22Rv1 (cell line): ENCODE measurements around the gene ERVK3-1.

ENCODE experiments used
- H3K27ac ChIP-seq: fragments of 450-650 bp; 2 replicates; pipeline ENCODE4 v1.5.1; 2017
- ZFX ChIP-seq: fragments of 450-650 bp; IDR thresholded peaks from 2 replicates; pipeline ENCODE4 v1.6.1; 2017; ENCODE audit warnings: antibody characterized with exemption, borderline replicate concordance
- TF ChIP-seq, protein P1 (sequence below): fragments of 450-650 bp; IDR thresholded peaks from 2 replicates; pipeline ENCODE4 v1.5.1; 2017; ENCODE audit warnings: mild to moderate bottlenecking

ERVK3-1 gene

DNA sequence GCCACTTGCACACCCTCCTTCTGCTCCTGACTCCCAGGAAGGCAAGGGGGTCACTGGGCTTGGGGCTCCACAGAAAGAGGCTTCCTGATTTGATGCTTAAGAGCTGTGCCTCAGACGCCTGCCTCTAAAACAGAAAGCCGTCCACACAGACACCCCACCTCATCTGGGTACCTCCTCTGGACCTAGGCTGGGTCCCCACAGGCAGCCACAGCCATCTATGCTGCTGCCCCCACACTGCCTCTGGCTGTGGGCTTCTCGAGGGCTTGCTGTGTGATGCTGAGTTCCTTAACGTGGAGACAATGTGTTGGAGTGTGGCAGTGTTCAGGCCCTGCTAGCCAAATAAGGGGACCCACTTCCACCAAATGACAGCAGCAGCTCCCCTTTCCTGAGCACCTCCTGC, 13.1 kb downstream of the ERVK3-1 start:
- TF ChIP-seq ZFX, result no peak
- TF ChIP-seq, protein P1, sequence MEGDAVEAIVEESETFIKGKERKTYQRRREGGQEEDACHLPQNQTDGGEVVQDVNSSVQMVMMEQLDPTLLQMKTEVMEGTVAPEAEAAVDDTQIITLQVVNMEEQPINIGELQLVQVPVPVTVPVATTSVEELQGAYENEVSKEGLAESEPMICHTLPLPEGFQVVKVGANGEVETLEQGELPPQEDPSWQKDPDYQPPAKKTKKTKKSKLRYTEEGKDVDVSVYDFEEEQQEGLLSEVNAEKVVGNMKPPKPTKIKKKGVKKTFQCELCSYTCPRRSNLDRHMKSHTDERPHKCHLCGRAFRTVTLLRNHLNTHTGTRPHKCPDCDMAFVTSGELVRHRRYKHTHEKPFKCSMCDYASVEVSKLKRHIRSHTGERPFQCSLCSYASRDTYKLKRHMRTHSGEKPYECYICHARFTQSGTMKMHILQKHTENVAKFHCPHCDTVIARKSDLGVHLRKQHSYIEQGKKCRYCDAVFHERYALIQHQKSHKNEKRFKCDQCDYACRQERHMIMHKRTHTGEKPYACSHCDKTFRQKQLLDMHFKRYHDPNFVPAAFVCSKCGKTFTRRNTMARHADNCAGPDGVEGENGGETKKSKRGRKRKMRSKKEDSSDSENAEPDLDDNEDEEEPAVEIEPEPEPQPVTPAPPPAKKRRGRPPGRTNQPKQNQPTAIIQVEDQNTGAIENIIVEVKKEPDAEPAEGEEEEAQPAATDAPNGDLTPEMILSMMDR, result no peak
- no peak overlapping the region for H3K27ac ChIP-seq

GRCh38 chr19:58319241-58319640, 14.1 kb downstream of the ERVK3-1 start:
- TF ChIP-seq, protein P1, result no peak
- TF ChIP-seq ZFX, result no peak
- no peak overlapping the region for H3K27ac ChIP-seq

DNA sequence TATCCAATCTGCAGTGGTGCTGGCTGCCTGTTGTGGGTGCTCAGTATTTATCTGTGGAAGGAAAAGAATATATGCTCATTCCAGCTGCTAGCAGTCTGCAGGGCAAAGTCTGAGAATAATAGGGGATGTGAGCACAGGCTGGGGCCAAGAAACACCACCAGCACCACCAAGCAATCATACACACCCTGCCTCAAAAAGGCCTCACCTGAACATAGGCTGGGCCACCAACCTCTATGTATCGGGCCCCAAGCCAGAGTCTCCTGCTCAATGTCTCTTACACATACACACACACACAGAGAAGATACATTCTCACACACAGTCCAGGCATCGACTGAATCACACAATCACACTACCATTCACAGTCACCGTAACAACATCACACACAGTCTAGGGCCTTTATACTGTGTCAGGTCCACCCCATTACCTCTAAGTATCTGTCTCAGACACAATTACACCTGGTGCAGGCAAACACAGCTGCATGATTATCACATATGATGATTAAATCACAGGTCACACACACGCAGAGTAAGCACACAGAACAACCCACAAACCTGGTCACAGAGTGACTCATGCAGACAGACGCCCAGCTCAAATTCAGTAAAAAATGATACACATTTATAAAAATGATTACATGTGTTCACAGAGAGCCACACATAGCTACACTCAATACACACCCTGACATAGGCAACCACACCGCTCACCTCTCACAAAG, 20.3 kb downstream of the ERVK3-1 start:
- H3K27ac ChIP-seq, result no peak overlapping the region; the same call in 1 of the 2 replicates
- no peak for TF ChIP-seq ZFX
- TF ChIP-seq, protein P1, result no peak

DNA sequence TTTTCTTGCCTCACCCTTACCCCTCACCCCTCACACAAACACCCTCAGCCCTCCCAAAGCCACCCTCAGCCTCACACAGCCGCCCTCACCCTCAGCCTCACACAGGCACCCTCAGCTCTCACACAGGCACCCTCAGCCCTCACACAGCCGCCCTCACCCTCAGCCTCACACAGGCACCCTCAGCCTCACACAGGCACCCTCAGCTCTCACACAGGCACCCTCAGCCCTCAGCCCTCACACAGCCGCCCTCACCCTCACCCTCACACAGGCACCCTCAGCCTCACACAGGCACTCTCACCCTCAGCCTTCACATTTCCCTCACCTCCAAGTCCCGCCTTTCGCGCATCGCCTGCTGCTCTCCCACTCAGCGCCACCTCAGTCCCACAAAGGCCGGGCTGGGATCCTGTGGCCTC, 21.3 kb downstream of the ERVK3-1 start:
- TF ChIP-seq, protein P1, result no peak
- no peak for TF ChIP-seq ZFX
- peak overlapping the region; percentile 82 for H3K27ac ChIP-seq

- TF ChIP-seq, protein P1, result no peak
- TF ChIP-seq ZFX, result no peak
- H3K27ac ChIP-seq, result peak within 1 kb of the TSS; percentile 82
Measured at GRCh38 chr19:58326914-58327726, 21.9 kb downstream of the ERVK3-1 start, which contains the start of gene ZSCAN22. TSS of gene ZSCAN22 (plus strand) at chr19:58326994. CDS start at chr19:58334803, 7,809 bp downstream.

DNA sequence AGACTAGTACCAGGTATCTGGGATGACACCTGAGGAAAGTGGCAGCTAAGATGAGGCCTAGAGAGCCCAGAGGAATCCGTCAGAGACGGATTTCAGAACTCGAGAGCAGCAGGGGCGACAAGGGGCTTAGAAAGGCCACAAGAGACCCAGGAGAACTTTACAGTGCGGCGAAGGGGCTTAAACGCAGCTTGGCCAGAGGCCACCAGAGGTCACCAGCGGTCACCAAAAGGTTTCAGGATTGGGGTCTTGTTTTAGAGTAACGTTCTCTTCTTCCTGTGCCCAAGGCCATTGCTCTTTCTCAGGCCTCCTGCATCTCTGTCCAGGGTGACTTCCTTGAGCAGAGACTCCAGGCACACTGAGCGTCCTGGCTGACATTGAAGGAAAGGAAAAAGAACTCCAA, 23.8 kb downstream of the ERVK3-1 start:
- TF ChIP-seq, protein P1, result peak; percentile 40
- no peak for TF ChIP-seq ZFX
- H3K27ac ChIP-seq, result no peak overlapping the region

DNA sequence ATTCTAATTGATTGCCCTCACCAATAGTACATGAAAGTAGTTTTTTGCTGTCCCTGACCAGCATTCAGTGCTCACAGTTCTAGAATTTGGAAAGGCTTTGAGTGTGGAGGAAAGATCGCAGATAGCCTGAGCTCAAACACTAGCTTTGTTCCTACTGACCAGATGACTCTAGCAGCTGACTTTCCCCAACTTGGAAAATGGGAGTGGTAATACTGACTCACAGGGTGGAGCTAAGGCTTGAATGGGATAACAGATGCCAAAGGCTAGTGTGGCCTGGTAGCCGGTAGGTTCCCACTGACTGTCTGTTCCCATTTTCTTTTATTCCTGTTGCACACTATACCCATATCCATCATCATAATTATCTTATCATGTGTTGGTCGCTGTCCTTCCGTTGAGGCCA, 25.3 kb downstream of the ERVK3-1 start:
- TF ChIP-seq ZFX, result no peak
- TF ChIP-seq, protein P1, result no peak
- H3K27ac ChIP-seq, result no peak overlapping the region
